Measurements from ENCODE around the gene ABCB8. TPM values are rescaled to one million over a fixed set of nuclear protein-coding genes. Genes with fewer than 3 reads are reported as not detected.

Gene ABCB8
- total and polyA plus RNA-seq, 5 donors from 2014 or later: 16.9 to 61.4 (median 19.5) TPM

GRCh38 chr7:150999497-151000230 is 28.6 kb upstream of the ABCB8 start:
- Histone ChIP-seq H3K4me3 (ENCODE audit: low read depth, low read length) (no peak overlapping the region), H3K27me3 (ENCODE audit: control insufficient read depth, insufficient read depth, low read length) (no peaks in the 10 kb centered on the region), H3K9me3 (ENCODE audit: control insufficient read depth in 2 of 2, low read length in 2 of 2) (no peaks in the 10 kb centered on the region), H3K4me1 (ENCODE audit: control insufficient read depth, insufficient read depth, low read length, poor library complexity, severe bottlenecking) (peaks cover 41% of the 10 kb centered on the region), H3K27ac (ENCODE audit: insufficient read depth, low read length, poor library complexity, severe bottlenecking) (no peak overlapping the region), H3K36me3 (ENCODE audit: control insufficient read depth, insufficient read depth, low read length) (no peaks in the 10 kb centered on the region)
- DNase-seq (no peak), ATAC-seq (ENCODE audit: low read depth in 2 of 2) (no peak)
- peaks cover 6% of the 10 kb centered on the region for H3K27me3 Mint-ChIP-seq
- H3K9me3 Mint-ChIP-seq: no peaks in the 10 kb centered on the region
- peaks cover 11% of the 10 kb centered on the region for H3K36me3 Mint-ChIP-seq
- H3K4me1 Mint-ChIP-seq: peaks cover 0 to 41% (median 8%) of the 10 kb centered on the region in 4 donors
- H3K27ac Mint-ChIP-seq: no peak overlapping the region
- no peak overlapping the region for H3K4me3 Mint-ChIP-seq

- no peaks in the 10 kb centered on the region for H3K36me3 ChIP-seq (ENCODE audit: control insufficient read depth, insufficient read depth, low read length)
- no peak overlapping the region for H3K27ac ChIP-seq (ENCODE audit: insufficient read depth, low read length, poor library complexity, severe bottlenecking)
- Mint-ChIP-seq H3K27me3 (peaks cover 6% of the 10 kb centered on the region), H3K4me3 (no peak overlapping the region), H3K27ac (no peak overlapping the region), H3K4me1 (peaks cover 0 to 43% (median 10%) of the 10 kb centered on the region in 4 donors), H3K36me3 (peaks cover 11% of the 10 kb centered on the region), H3K9me3 (no peaks in the 10 kb centered on the region)
- H3K4me3 ChIP-seq (ENCODE audit: low read depth, low read length): no peak overlapping the region
- no peaks in the 10 kb centered on the region for H3K27me3 ChIP-seq (ENCODE audit: control insufficient read depth, insufficient read depth, low read length)
- DNase-seq (no peak), ATAC-seq (ENCODE audit: low read depth in 2 of 2) (no peak)
- H3K9me3 ChIP-seq (ENCODE audit: control insufficient read depth in 2 of 2, low read length in 2 of 2): no peaks in the 10 kb centered on the region
- H3K4me1 ChIP-seq (ENCODE audit: control insufficient read depth, insufficient read depth, low read length, poor library complexity, severe bottlenecking): peaks cover 35% of the 10 kb centered on the region
These were observed 27.3 kb upstream of the ABCB8 start for GRCh38 chr7:151000897-151001495.

- H3K4me3 ChIP-seq (ENCODE audit: low read depth, low read length): no peak overlapping the region
- no peak overlapping the region for H3K27ac ChIP-seq (ENCODE audit: insufficient read depth, low read length, poor library complexity, severe bottlenecking)
- no peaks in the 10 kb centered on the region for H3K9me3 ChIP-seq (ENCODE audit: control insufficient read depth in 2 of 2, low read length in 2 of 2)
- Mint-ChIP-seq H3K9me3 (no peaks in the 10 kb centered on the region), H3K27ac (no peak overlapping the region), H3K4me1 (peaks cover 0 to 44% (median 12%) of the 10 kb centered on the region in 4 donors), H3K36me3 (peaks cover 11% of the 10 kb centered on the region), H3K4me3 (no peak overlapping the region), H3K27me3 (peaks cover 6% of the 10 kb centered on the region)
- H3K27me3 ChIP-seq (ENCODE audit: control insufficient read depth, insufficient read depth, low read length): no peaks in the 10 kb centered on the region
- ATAC-seq (ENCODE audit: low read depth in 2 of 2) (no peak), DNase-seq (no peak)
- H3K4me1 ChIP-seq (ENCODE audit: control insufficient read depth, insufficient read depth, low read length, poor library complexity, severe bottlenecking): peaks cover 29% of the 10 kb centered on the region
- H3K36me3 ChIP-seq (ENCODE audit: control insufficient read depth, insufficient read depth, low read length): no peaks in the 10 kb centered on the region
These were observed 26.7 kb upstream of the ABCB8 start for GRCh38 chr7:151001546-151001945.

GRCh38 chr7:151003572-151003971 is 24.7 kb upstream of the ABCB8 start:
- ATAC-seq (ENCODE audit: low read depth in 2 of 2): no peak
- DNase-seq: no peak
- H3K9me3 Mint-ChIP-seq: no peaks in the 10 kb centered on the region
- H3K4me1 Mint-ChIP-seq: peaks cover 0 to 46% (median 18%) of the 10 kb centered on the region in 4 donors
- H3K27me3 Mint-ChIP-seq: peaks cover 6% of the 10 kb centered on the region
- peaks cover 30% of the 10 kb centered on the region for H3K4me1 ChIP-seq (ENCODE audit: control insufficient read depth, insufficient read depth, low read length, poor library complexity, severe bottlenecking)
- H3K4me3 ChIP-seq (ENCODE audit: low read depth, low read length): no peak overlapping the region
- no peaks in the 10 kb centered on the region for H3K9me3 ChIP-seq (ENCODE audit: control insufficient read depth in 2 of 2, low read length in 2 of 2)
- no peaks in the 10 kb centered on the region for H3K36me3 ChIP-seq (ENCODE audit: control insufficient read depth, insufficient read depth, low read length)
- H3K4me3 Mint-ChIP-seq: peak overlapping the region in 1 of 4 donors; percentile 74
- no peak overlapping the region for H3K27ac ChIP-seq (ENCODE audit: insufficient read depth, low read length, poor library complexity, severe bottlenecking)
- no peak overlapping the region for H3K27ac Mint-ChIP-seq
- no peaks in the 10 kb centered on the region for H3K27me3 ChIP-seq (ENCODE audit: control insufficient read depth, insufficient read depth, low read length)
- H3K36me3 Mint-ChIP-seq: peaks cover 11% of the 10 kb centered on the region

GRCh38 chr7:151005566-151005965 is 22.7 kb upstream of the ABCB8 start:
- Mint-ChIP-seq H3K9me3 (no peaks in the 10 kb centered on the region), H3K36me3 (peaks cover 8% of the 10 kb centered on the region), H3K27ac (peak overlapping the region; percentile 62 to 82 (median 69)), H3K4me3 (peak overlapping the region in 3 of 4 donors; percentile 41 to 80 (median 52)), H3K27me3 (peaks cover 6% of the 10 kb centered on the region), H3K4me1 (peaks cover 0 to 48% (median 24%) of the 10 kb centered on the region in 4 donors)
- Histone ChIP-seq H3K4me3 (ENCODE audit: low read depth, low read length) (no peak overlapping the region), H3K4me1 (ENCODE audit: control insufficient read depth, insufficient read depth, low read length, poor library complexity, severe bottlenecking) (peaks cover 36% of the 10 kb centered on the region), H3K9me3 (ENCODE audit: control insufficient read depth in 2 of 2, low read length in 2 of 2) (no peaks in the 10 kb centered on the region), H3K27ac (ENCODE audit: insufficient read depth, low read length, poor library complexity, severe bottlenecking) (no peak overlapping the region), H3K36me3 (ENCODE audit: control insufficient read depth, insufficient read depth, low read length) (no peaks in the 10 kb centered on the region), H3K27me3 (ENCODE audit: control insufficient read depth, insufficient read depth, low read length) (no peaks in the 10 kb centered on the region)
- DNase-seq: no peak
- no peak for ATAC-seq (ENCODE audit: low read depth in 2 of 2)

- H3K9me3 Mint-ChIP-seq: no peaks in the 10 kb centered on the region
- peak overlapping the region in 1 of 3 donors; percentile 96 for H3K27ac Mint-ChIP-seq
- no peaks in the 10 kb centered on the region for H3K36me3 ChIP-seq (ENCODE audit: control insufficient read depth, insufficient read depth, low read length)
- peaks cover 3% of the 10 kb centered on the region for H3K36me3 Mint-ChIP-seq
- H3K27ac ChIP-seq (ENCODE audit: insufficient read depth, low read length, poor library complexity, severe bottlenecking): no peak overlapping the region
- no peak overlapping the region for H3K4me3 ChIP-seq (ENCODE audit: low read depth, low read length)
- peaks cover 0 to 59% (median 33%) of the 10 kb centered on the region in 4 donors for H3K4me1 Mint-ChIP-seq
- H3K9me3 ChIP-seq (ENCODE audit: control insufficient read depth in 2 of 2, low read length in 2 of 2): no peaks in the 10 kb centered on the region
- no peak overlapping the region for H3K4me3 Mint-ChIP-seq
- H3K27me3 ChIP-seq (ENCODE audit: control insufficient read depth, insufficient read depth, low read length): no peaks in the 10 kb centered on the region
- peaks cover 6% of the 10 kb centered on the region for H3K27me3 Mint-ChIP-seq
- DNase-seq: no peak
- peaks cover 47% of the 10 kb centered on the region for H3K4me1 ChIP-seq (ENCODE audit: control insufficient read depth, insufficient read depth, low read length, poor library complexity, severe bottlenecking)
- no peak for ATAC-seq (ENCODE audit: low read depth in 2 of 2)
These were observed 21.5 kb upstream of the ABCB8 start for GRCh38 chr7:151006590-151007300.

GRCh38 chr7:151007469-151007898 is 20.8 kb upstream of the ABCB8 start:
- H3K9me3 ChIP-seq (ENCODE audit: control insufficient read depth in 2 of 2, low read length in 2 of 2): no peaks in the 10 kb centered on the region
- ATAC-seq (ENCODE audit: low read depth in 2 of 2) (no peak), DNase-seq (no peak)
- H3K4me1 Mint-ChIP-seq: peaks cover 0 to 66% (median 40%) of the 10 kb centered on the region in 4 donors
- peaks cover 54% of the 10 kb centered on the region for H3K4me1 ChIP-seq (ENCODE audit: control insufficient read depth, insufficient read depth, low read length, poor library complexity, severe bottlenecking)
- no peak overlapping the region for H3K4me3 ChIP-seq (ENCODE audit: low read depth, low read length)
- H3K27ac Mint-ChIP-seq: peak overlapping the region; percentile 93 to 96 (median 94)
- no peaks in the 10 kb centered on the region for H3K9me3 Mint-ChIP-seq
- H3K27me3 ChIP-seq (ENCODE audit: control insufficient read depth, insufficient read depth, low read length): no peaks in the 10 kb centered on the region
- peak overlapping the region; percentile 79 for H3K27ac ChIP-seq (ENCODE audit: insufficient read depth, low read length, poor library complexity, severe bottlenecking)
- H3K36me3 ChIP-seq (ENCODE audit: control insufficient read depth, insufficient read depth, low read length): no peaks in the 10 kb centered on the region
- H3K4me3 Mint-ChIP-seq: peak overlapping the region; percentile 70 to 90 (median 86)
- H3K36me3 Mint-ChIP-seq: peaks cover 11% of the 10 kb centered on the region
- peaks cover 6% of the 10 kb centered on the region for H3K27me3 Mint-ChIP-seq

Data from CD4-positive, CD25-positive, alpha-beta regulatory T cell (primary cell).